Panc1 (cell line): Measurements from ENCODE around the gene EGFR.

Experiments used
- POLR2AphosphoS5 ChIP-seq: IDR thresholded peaks from 2 replicates; pipeline ENCODE4 v1.6.1; 2012; ENCODE audit warnings: mild to moderate bottlenecking, low read depth, low read length, moderate library complexity
- TCF7L2 ChIP-seq: IDR thresholded peaks from 2 replicates; pipeline ENCODE4 v1.6.1; 2011; ENCODE audit warnings: mild to moderate bottlenecking, low read depth, low read length, inconsistent platforms
- TF ChIP-seq, protein P1 (sequence below): fragments of 450-650 bp; IDR thresholded peaks from 2 replicates; pipeline ENCODE4 v1.5.1; 2017; ENCODE audit warnings: mild to moderate bottlenecking
- TF ChIP-seq, protein P2 (sequence below), 2 experiments: IDR thresholded peaks; 2 replicates each; pipeline ENCODE4 v1.6.1; 2011 to 2012; ENCODE audit warnings: low read depth in 2 of 2, control low read depth in 1 of 2, low read length in 1 of 2, mild to moderate bottlenecking in 1 of 2, moderate library complexity in 1 of 2; ENCODE audit not compliant: insufficient read depth in 1 of 2

DNA sequence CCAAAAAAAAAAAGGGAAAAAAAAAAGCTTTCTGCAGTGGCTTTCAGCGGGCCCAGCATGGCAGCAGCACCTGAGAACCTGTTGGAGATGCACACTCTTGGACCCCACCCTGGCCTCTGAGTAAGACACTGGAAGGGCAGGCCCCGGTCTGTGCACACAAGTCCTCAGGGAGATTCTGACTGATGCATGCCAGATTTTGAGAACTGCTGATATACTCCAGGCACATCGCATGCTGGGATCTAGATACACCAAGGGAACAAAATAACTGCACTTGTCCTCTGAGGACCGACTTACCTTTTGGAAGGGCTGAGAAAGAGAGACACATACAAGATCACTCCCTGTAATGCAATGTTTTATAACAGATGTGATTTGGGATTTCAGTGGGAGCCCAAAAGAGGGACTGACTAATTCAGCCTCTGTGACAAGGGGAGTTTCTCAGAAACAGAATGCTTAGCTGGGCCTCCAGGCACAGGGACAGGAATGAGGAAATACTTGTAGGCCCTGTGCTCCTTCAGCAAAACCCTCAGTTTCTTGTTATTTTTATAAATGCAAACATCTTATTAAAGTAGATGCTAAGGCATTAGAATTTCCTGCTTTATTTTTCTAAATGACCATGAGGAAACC, 8.2 kb downstream of the EGFR start:
- TF ChIP-seq, protein P1, sequence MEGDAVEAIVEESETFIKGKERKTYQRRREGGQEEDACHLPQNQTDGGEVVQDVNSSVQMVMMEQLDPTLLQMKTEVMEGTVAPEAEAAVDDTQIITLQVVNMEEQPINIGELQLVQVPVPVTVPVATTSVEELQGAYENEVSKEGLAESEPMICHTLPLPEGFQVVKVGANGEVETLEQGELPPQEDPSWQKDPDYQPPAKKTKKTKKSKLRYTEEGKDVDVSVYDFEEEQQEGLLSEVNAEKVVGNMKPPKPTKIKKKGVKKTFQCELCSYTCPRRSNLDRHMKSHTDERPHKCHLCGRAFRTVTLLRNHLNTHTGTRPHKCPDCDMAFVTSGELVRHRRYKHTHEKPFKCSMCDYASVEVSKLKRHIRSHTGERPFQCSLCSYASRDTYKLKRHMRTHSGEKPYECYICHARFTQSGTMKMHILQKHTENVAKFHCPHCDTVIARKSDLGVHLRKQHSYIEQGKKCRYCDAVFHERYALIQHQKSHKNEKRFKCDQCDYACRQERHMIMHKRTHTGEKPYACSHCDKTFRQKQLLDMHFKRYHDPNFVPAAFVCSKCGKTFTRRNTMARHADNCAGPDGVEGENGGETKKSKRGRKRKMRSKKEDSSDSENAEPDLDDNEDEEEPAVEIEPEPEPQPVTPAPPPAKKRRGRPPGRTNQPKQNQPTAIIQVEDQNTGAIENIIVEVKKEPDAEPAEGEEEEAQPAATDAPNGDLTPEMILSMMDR: no peak
- TF ChIP-seq POLR2AphosphoS5 (no peak), TCF7L2 (no peak)
- TF ChIP-seq, protein P2, sequence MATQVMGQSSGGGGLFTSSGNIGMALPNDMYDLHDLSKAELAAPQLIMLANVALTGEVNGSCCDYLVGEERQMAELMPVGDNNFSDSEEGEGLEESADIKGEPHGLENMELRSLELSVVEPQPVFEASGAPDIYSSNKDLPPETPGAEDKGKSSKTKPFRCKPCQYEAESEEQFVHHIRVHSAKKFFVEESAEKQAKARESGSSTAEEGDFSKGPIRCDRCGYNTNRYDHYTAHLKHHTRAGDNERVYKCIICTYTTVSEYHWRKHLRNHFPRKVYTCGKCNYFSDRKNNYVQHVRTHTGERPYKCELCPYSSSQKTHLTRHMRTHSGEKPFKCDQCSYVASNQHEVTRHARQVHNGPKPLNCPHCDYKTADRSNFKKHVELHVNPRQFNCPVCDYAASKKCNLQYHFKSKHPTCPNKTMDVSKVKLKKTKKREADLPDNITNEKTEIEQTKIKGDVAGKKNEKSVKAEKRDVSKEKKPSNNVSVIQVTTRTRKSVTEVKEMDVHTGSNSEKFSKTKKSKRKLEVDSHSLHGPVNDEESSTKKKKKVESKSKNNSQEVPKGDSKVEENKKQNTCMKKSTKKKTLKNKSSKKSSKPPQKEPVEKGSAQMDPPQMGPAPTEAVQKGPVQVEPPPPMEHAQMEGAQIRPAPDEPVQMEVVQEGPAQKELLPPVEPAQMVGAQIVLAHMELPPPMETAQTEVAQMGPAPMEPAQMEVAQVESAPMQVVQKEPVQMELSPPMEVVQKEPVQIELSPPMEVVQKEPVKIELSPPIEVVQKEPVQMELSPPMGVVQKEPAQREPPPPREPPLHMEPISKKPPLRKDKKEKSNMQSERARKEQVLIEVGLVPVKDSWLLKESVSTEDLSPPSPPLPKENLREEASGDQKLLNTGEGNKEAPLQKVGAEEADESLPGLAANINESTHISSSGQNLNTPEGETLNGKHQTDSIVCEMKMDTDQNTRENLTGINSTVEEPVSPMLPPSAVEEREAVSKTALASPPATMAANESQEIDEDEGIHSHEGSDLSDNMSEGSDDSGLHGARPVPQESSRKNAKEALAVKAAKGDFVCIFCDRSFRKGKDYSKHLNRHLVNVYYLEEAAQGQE (IDR thresholded peaks at IDR 0.05; ENCODE audit: insufficient read depth in 1 of 2, low read depth in 2 of 2, low read length in 1 of 2): no peak
